ENCODE measurements around the gene IL27RA. TPM values are rescaled to one million over a fixed set of nuclear protein-coding genes. Genes with fewer than 3 reads are reported as not detected.
A peak's percentile ranks its signal among the peaks of the same experiment; 100 is the strongest.

IL27RA gene
- total and polyA plus RNA-seq, 2 experiments from 2014 or later: 7.7 to 11.4 TPM

DNA sequence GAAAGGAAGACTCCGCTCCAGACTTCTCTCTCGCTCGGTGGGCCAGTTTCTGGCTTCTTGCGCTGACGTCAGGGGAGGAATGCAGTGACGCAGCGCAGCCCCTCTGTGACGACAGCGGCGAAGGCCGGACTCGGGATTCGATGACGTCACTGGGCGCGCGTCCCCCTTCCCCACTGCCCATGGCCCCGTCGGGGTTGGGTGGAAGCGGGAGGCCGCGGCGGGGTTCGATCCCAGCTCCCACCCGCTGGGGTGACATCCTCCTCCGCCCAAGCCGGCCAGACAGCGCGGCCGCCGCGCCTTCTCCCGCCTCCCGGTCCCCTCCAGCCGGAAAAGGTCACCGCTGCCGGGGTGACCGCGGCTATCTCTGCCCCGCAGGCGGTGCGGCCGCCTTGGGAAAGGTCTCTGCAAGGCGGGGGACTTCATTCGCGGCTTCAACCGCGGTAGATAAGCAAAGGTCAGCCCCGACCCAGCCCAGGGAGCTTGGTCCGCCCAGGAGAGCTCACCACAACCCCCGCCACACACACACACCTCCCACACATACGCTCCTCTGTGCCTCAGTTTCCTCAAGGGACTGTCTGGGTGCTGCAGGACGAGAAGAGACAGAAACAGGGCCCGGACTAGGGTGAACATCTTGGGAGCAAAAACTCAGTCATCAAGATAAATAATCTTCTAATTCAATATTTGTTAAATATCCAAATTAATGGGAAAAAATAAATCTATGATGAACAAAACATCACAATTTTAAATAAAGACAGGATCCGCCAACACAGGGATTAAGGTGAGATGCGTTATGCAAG lies 24.6 kb upstream of the IL27RA start:
- DNase-seq (ENCODE audit: low spot score) (peak; percentile 93), ATAC-seq (peak; percentile 49)
- Histone ChIP-seq H3K79me2 (replicated peaks; ENCODE audit: insufficient read depth) (peaks cover 17% of the 10 kb centered on the region), H3K27me3 (ENCODE audit: insufficient read depth) (no peaks in the 10 kb centered on the region), H4K20me1 (replicated peaks; ENCODE audit: insufficient read depth) (no peaks in the 10 kb centered on the region), H3K36me3 (ENCODE audit: insufficient read depth) (no peaks in the 10 kb centered on the region), H2AFZ (peak overlapping the region; percentile 98), H3K4me2 (peak overlapping the region; percentile 95), H3K4me3 (peak overlapping the region; percentile 49), H3K9me2 (ENCODE audit: insufficient read depth) (no peaks in the 10 kb centered on the region), H3K4me1 (ENCODE audit: insufficient read depth) (peaks cover 19% of the 10 kb centered on the region), H3F3A (replicated peaks; ENCODE audit: low read depth) (peaks cover 6% of the 10 kb centered on the region; the same call in 1 of the 2 replicates), H3K27ac (ENCODE audit: low read depth) (peak overlapping the region; percentile 92)
- no peak for TF ChIP-seq JUNB (IDR thresholded peaks at IDR 0.05; ENCODE audit: unreplicated experiment)
- peak; percentile 47; the same call in 1 of the 2 replicates for TF ChIP-seq POLR2AphosphoS5 (IDR thresholded peaks at IDR 0.05; ENCODE audit: low read depth)
- TF ChIP-seq CREB1 (CRISPR knock-in tag; IDR thresholded peaks at IDR 0.05; ENCODE audit: low read depth): peak; percentile 100
- TF ChIP-seq, protein P1, sequence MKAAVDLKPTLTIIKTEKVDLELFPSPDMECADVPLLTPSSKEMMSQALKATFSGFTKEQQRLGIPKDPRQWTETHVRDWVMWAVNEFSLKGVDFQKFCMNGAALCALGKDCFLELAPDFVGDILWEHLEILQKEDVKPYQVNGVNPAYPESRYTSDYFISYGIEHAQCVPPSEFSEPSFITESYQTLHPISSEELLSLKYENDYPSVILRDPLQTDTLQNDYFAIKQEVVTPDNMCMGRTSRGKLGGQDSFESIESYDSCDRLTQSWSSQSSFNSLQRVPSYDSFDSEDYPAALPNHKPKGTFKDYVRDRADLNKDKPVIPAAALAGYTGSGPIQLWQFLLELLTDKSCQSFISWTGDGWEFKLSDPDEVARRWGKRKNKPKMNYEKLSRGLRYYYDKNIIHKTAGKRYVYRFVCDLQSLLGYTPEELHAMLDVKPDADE (IDR thresholded peaks at IDR 0.05): peak; percentile 50
- no peak for TF ChIP-seq ZNF114 (CRISPR knock-in tag; IDR thresholded peaks at IDR 0.05)
- Mint-ChIP-seq H3K27me3 (ENCODE audit: insufficient read depth, low read depth, poor library complexity) (peaks cover 19% of the 10 kb centered on the region), H3K4me3 (peak overlapping the region; percentile 89), H3K36me3 (ENCODE audit: low read depth) (no peaks in the 10 kb centered on the region; the same call in 2 of the 3 replicates), H3K9me3 (no peaks in the 10 kb centered on the region), H3K27ac (peak overlapping the region; percentile 100), H3K4me1 (peaks cover 22% of the 10 kb centered on the region)

DNA sequence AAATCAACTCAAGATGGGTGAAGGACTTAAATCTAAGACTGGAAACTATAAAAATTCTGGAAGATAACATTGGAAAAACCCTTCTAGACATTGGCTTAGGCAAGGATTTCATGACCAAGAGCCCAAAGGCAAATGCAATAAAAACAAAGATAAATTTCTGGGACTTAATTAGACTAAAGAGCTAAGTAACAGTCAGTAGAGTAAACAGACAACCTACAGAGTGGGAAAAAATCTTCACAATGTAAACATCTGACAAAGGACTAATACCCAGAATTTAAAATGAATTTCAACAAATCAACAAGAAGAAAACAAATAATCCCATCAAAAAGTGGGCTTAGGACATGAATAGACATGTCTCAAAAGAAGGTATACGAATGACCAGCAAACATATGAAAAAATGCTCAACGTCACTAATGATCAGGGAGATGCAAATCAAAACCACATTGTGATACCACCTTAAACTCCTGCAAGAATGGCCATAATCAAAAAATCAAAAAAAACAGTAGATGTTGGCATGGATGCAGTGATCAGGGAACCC lies 19.1 kb upstream of the IL27RA start:
- peaks cover 2% of the 10 kb centered on the region for H3K27me3 Mint-ChIP-seq (ENCODE audit: insufficient read depth, low read depth, poor library complexity)
- no peaks in the 10 kb centered on the region for H3K36me3 Mint-ChIP-seq (ENCODE audit: low read depth)

More for the DNA sequence above, 19.1 kb upstream of the IL27RA start:
- H3K27ac Mint-ChIP-seq: no peak overlapping the region
- TF ChIP-seq, protein P1 (IDR thresholded peaks at IDR 0.05): no peak
- TF ChIP-seq EZH2 (IDR thresholded peaks at IDR 0.05; ENCODE audit: low read depth, unreplicated experiment): no peak
- TF ChIP-seq, protein P2, sequence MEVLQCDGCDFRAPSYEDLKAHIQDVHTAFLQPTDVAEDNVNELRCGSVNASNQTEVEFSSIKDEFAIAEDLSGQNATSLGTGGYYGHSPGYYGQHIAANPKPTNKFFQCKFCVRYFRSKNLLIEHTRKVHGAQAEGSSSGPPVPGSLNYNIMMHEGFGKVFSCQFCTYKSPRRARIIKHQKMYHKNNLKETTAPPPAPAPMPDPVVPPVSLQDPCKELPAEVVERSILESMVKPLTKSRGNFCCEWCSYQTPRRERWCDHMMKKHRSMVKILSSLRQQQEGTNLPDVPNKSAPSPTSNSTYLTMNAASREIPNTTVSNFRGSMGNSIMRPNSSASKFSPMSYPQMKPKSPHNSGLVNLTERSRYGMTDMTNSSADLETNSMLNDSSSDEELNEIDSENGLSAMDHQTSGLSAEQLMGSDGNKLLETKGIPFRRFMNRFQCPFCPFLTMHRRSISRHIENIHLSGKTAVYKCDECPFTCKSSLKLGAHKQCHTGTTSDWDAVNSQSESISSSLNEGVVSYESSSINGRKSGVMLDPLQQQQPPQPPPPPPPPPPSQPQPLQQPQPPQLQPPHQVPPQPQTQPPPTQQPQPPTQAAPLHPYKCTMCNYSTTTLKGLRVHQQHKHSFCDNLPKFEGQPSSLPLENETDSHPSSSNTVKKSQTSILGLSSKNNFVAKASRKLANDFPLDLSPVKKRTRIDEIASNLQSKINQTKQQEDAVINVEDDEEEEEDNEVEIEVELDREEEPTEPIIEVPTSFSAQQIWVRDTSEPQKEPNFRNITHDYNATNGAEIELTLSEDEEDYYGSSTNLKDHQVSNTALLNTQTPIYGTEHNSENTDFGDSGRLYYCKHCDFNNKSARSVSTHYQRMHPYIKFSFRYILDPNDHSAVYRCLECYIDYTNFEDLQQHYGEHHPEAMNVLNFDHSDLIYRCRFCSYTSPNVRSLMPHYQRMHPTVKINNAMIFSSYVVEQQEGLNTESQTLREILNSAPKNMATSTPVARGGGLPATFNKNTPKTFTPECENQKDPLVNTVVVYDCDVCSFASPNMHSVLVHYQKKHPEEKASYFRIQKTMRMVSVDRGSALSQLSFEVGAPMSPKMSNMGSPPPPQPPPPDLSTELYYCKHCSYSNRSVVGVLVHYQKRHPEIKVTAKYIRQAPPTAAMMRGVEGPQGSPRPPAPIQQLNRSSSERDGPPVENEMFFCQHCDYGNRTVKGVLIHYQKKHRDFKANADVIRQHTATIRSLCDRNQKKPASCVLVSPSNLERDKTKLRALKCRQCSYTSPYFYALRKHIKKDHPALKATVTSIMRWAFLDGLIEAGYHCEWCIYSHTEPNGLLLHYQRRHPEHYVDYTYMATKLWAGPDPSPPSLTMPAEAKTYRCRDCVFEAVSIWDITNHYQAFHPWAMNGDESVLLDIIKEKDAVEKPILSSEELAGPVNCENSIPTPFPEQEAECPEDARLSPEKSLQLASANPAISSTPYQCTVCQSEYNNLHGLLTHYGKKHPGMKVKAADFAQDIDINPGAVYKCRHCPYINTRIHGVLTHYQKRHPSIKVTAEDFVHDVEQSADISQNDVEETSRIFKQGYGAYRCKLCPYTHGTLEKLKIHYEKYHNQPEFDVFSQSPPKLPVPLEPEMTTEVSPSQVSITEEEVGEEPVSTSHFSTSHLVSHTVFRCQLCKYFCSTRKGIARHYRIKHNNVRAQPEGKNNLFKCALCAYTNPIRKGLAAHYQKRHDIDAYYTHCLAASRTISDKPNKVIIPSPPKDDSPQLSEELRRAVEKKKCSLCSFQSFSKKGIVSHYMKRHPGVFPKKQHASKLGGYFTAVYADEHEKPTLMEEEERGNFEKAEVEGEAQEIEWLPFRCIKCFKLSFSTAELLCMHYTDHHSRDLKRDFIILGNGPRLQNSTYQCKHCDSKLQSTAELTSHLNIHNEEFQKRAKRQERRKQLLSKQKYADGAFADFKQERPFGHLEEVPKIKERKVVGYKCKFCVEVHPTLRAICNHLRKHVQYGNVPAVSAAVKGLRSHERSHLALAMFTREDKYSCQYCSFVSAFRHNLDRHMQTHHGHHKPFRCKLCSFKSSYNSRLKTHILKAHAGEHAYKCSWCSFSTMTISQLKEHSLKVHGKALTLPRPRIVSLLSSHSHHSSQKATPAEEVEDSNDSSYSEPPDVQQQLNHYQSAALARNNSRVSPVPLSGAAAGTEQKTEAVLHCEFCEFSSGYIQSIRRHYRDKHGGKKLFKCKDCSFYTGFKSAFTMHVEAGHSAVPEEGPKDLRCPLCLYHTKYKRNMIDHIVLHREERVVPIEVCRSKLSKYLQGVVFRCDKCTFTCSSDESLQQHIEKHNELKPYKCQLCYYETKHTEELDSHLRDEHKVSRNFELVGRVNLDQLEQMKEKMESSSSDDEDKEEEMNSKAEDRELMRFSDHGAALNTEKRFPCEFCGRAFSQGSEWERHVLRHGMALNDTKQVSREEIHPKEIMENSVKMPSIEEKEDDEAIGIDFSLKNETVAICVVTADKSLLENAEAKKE (CRISPR knock-in tag; IDR thresholded peaks at IDR 0.05): no peak
- TF ChIP-seq CREB1 (CRISPR knock-in tag; IDR thresholded peaks at IDR 0.05; ENCODE audit: low read depth): no peak
- H3K27ac ChIP-seq (ENCODE audit: low read depth): no peak overlapping the region
- H3K4me3 Mint-ChIP-seq: no peak overlapping the region
- H3K27me3 ChIP-seq (ENCODE audit: insufficient read depth): no peaks in the 10 kb centered on the region
- no peaks in the 10 kb centered on the region for H3K4me1 ChIP-seq (ENCODE audit: insufficient read depth)
- H3K9me3 Mint-ChIP-seq: no peaks in the 10 kb centered on the region; the same call in 2 of the 3 replicates
- H3K9me2 ChIP-seq (ENCODE audit: insufficient read depth): no peaks in the 10 kb centered on the region
- H2AFZ ChIP-seq: no peak overlapping the region
- H3K4me3 ChIP-seq: no peak overlapping the region
- ATAC-seq (no peak), DNase-seq (ENCODE audit: low spot score) (no peak)
- no peaks in the 10 kb centered on the region for H3F3A ChIP-seq (replicated peaks; ENCODE audit: low read depth)
- H3K4me2 ChIP-seq: no peak overlapping the region
- no peaks in the 10 kb centered on the region for H3K36me3 ChIP-seq (ENCODE audit: insufficient read depth)
- no peaks in the 10 kb centered on the region for H3K79me2 ChIP-seq (replicated peaks; ENCODE audit: insufficient read depth)
- no peaks in the 10 kb centered on the region for H3K4me1 Mint-ChIP-seq
- no peaks in the 10 kb centered on the region for H4K20me1 ChIP-seq (replicated peaks; ENCODE audit: insufficient read depth)

All from GM23338 (cell line).